AG10803 (cell line): ENCODE measurements around the gene CYP4F3.
"Not testable (repeated sequence)": the region's sequence is repeated elsewhere in the genome, so short reads cannot be mapped to it uniquely, and the experiment has no call there.

Experiments
- DNase-seq: peaks from one replicate; pipeline ENCODE4 v3.0.0; 2010; ENCODE audit warnings: low read depth
- H3K4me3 ChIP-seq: 2 replicates; pipeline ENCODE4 v1.5.1; 2011; ENCODE audit warnings: mild to moderate bottlenecking, low read length, control low read depth
- CTCF ChIP-seq: conservative IDR thresholded peaks from 2 replicates; pipeline ENCODE4 v1.5.1; 2011; ENCODE audit warnings: mild to moderate bottlenecking, low read length, control low read depth, inconsistent platforms

The CYP4F3 gene

DNA sequence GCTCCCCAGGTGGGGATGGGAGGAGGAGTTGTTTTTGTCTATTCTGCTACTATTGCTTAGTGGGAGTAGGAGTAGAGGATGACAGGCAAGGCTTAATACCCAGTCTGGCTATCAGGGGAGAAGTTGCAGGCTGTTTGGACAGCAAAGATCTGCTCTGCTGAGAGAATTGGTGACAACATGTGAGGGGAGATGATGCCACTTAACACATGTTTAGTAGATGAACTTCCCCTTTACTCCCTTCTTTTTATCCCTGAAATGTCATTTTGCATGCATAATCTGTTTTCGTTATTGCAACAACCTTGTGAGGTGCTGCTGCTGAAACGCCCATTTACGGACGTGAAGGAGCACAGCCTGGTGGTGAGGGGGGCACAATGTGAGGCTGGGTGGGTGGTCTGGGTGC is 29.2 kb downstream of the CYP4F3 start:
- no peak overlapping the region for H3K4me3 ChIP-seq
- no peak for DNase-seq
- no peak for TF ChIP-seq CTCF

GRCh38 chr19:15671237-15671821 is 30.6 kb downstream of the CYP4F3 start:
- no peak for DNase-seq
- no peak overlapping the region for H3K4me3 ChIP-seq
- TF ChIP-seq CTCF: no peak

DNA sequence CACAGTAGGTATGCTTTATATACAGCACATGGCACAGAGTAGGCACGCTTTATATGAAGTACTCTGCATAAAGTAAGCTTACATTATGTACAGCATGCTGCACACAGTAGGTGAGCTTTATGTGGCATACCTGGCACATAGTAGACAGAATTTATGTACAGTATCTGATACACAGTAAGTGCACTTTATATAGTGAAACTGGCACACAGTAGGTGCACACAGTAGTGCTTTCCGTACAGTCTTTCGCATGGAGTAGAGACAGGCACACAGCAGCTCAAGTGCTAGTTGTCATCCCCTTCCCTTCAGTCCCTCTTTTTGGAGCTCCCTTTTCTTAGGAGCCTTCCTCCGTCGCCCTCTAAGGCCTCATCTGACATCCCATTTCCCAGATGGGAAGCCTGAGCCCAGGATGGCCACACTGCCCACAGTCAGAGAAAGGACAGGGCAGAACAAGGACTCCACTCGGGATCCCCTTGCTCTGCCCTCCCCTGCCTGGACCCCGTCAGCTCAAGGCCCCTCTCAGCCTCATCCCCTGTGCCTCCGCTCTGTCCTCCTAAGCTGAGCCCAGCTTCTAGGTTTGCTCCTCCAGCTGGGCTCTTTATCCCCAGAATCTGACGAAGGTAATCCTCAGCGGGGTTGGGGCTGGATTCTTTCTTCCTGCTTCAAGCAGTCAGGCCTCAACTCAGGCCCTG is 31.3 kb downstream of the CYP4F3 start:
- DNase-seq: no peak
- H3K4me3 ChIP-seq: no peak overlapping the region
- no peak for TF ChIP-seq CTCF

GRCh38 chr19:15672580-15673175 is 32.0 kb downstream of the CYP4F3 start, which contains the start of gene CYP4F12:
Gene CYP4F12 (plus strand): TSS chr19:15673087. CDS start chr19:15673530, 443 bp downstream.
- peak; percentile 17 for DNase-seq
- no peak for TF ChIP-seq CTCF
- H3K4me3 ChIP-seq: no peak within 1 kb of the TSS

GRCh38 chr19:15673176-15673654 is 32.5 kb downstream of the CYP4F3 start:
- H3K4me3 ChIP-seq: no peak overlapping the region
- no peak for TF ChIP-seq CTCF
- DNase-seq: no peak

GRCh38 chr19:15675560-15675959 is 34.9 kb downstream of the CYP4F3 start:
- H3K4me3 ChIP-seq: no peak overlapping the region
- DNase-seq: no peak
- TF ChIP-seq CTCF: no peak

- no peak for DNase-seq
- TF ChIP-seq CTCF: no peak
- no peak overlapping the region for H3K4me3 ChIP-seq
These were observed 38.4 kb downstream of the CYP4F3 start for GRCh38 chr19:15679089-15679488.

DNA sequence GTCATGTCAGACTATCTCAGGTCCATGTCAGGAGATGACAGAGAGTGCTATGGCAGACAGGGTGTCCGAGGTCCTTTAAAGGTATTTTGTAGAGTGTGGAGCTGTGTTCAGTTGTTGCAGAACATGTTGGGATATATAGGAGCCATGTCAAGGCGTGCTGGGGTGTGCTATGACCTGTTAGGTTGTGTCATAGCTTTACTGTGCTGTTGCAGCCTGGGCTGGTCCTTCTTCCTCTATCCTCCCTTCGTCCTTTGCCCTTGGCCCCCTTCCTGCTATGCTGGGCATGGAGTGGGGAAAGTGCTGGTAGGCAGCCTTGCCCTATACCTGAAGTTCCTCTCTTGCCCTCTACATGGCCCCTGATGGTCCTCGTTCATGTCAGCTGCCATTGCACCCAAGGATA is 39.2 kb downstream of the CYP4F3 start:
- not testable (repeated sequence) for H3K4me3 ChIP-seq, DNase-seq
